SK-N-SH (cell line): Measurements from ENCODE around the gene SHKBP1. TPM values are rescaled to one million over a fixed set of nuclear protein-coding genes. Genes with fewer than 3 reads are reported as not detected.

Experiments used
- CTCF ChIA-PET: fragments of 300-600, 350-600 bp; formaldehyde crosslinking; extraction: SDS; loops from one replicate; lab custom pipeline; 2021; lab: Yijun Ruan, JAX
- POLR2A ChIA-PET: fragments of 350-600 bp; sonication (Branson Sonifier 250); formaldehyde crosslinking; extraction: SDS; loops from one replicate; lab custom pipeline; 2020; ENCODE audit warnings: antibody characterized with exemption, inconsistent platforms; lab: Yijun Ruan, JAX
- DNase-seq: peaks from one replicate; pipeline ENCODE4 v3.0.0; 2012
- H2AFZ ChIP-seq: fragments of 200-600 bp; sonication (generic); 2 replicates; pipeline ENCODE4 v1.8.1; 2016; ENCODE audit warnings: antibody characterized with exemption, mild to moderate bottlenecking, low read depth
- H3F3A ChIP-seq: fragments of 200-600 bp; sonication (generic); replicated peaks from 2 replicates; pipeline ENCODE3; 2016; ENCODE audit warnings: antibody characterized with exemption, mild to moderate bottlenecking; ENCODE audit not compliant: insufficient read depth
- H3K27ac ChIP-seq, 2 experiments: fragments of 200-500 bp in 1 of 2; fragments of 200-600 bp in 1 of 2; sonication (Bioruptor generic) in 1 of 2; sonication (generic), shearing (Covaris generic) in 1 of 2; 2 replicates each; pipeline versions ENCODE4 v1.5.1 to v1.6.1; 2014 to 2016; ENCODE audit warnings: low read depth in 2 of 2, inconsistent platforms in 1 of 2, low read length in 1 of 2, mild to moderate bottlenecking in 1 of 2, mixed read lengths in 1 of 2
- H3K27me3 ChIP-seq: fragments of 200-600 bp; sonication (generic), shearing (Covaris generic); 2 replicates; pipeline ENCODE4 v1.6.1; 2016; ENCODE audit warnings: mixed run types; ENCODE audit not compliant: insufficient read depth
- H3K36me3 ChIP-seq, 2 experiments: fragments of 200-500 bp in 1 of 2; fragments of 200-600 bp in 1 of 2; sonication (Bioruptor generic) in 1 of 2; sonication (generic) in 1 of 2; replicated peaks in 1 of 2; 2 replicates each; pipeline versions ENCODE3 to v1.5.1; 2014 to 2016; ENCODE audit warnings: low read length in 1 of 2, mild to moderate bottlenecking in 1 of 2; ENCODE audit not compliant: insufficient read depth in 2 of 2, control insufficient read depth in 1 of 2
- H3K4me1 ChIP-seq, 2 experiments: fragments of 200-500 bp in 1 of 2; fragments of 200-600 bp in 1 of 2; sonication (Bioruptor generic) in 1 of 2; sonication (generic), shearing (Covaris generic) in 1 of 2; 2 replicates each; pipeline versions ENCODE4 v1.5.1 to v1.6.1; 2014 to 2016; ENCODE audit warnings: low read depth in 1 of 2, low read length in 1 of 2, mixed run types in 1 of 2; ENCODE audit not compliant: insufficient read depth in 2 of 2, control insufficient read depth in 1 of 2
- H3K4me2 ChIP-seq: fragments of 200-600 bp; sonication (generic), shearing (Covaris generic); 2 replicates; pipeline ENCODE4 v1.6.1; 2017; ENCODE audit warnings: mixed run types
- H3K4me3 ChIP-seq, 2 experiments: fragments of 200-500 bp in 1 of 2; fragments of 200-600 bp in 1 of 2; sonication (Bioruptor generic) in 1 of 2; sonication (generic), shearing (Covaris generic) in 1 of 2; 2 replicates each; pipeline versions ENCODE4 v1.5.1 to v1.8.1; 2014 to 2016; ENCODE audit warnings: low read depth in 2 of 2, inconsistent platforms in 1 of 2, low read length in 1 of 2, mild to moderate bottlenecking in 1 of 2, mixed read lengths in 1 of 2, moderate library complexity in 1 of 2
- H3K79me2 ChIP-seq: fragments of 200-600 bp; sonication (generic); 2 replicates; pipeline ENCODE4 v1.8.1; 2017; ENCODE audit warnings: mild to moderate bottlenecking; ENCODE audit not compliant: insufficient read depth
- H3K9ac ChIP-seq: fragments of 200-600 bp; sonication (generic); 2 replicates; pipeline ENCODE4 v1.6.1; 2017; ENCODE audit warnings: mixed run types
- H3K9me2 ChIP-seq: fragments of 200-600 bp; sonication (generic); 2 replicates; pipeline ENCODE4 v1.6.1; 2017; ENCODE audit warnings: mixed run types
- H3K9me3 ChIP-seq: fragments of 200-600 bp; sonication (generic); 2 replicates; pipeline ENCODE4 v1.6.1; 2017; ENCODE audit warnings: mixed run types, mild to moderate bottlenecking, moderate library complexity
- H4K20me1 ChIP-seq: fragments of 200-600 bp; sonication (generic); 2 replicates; pipeline ENCODE4 v1.6.1; 2017; ENCODE audit warnings: mild to moderate bottlenecking, mixed run types; ENCODE audit not compliant: insufficient read depth
- CHD2 ChIP-seq: fragments of 150-350 bp; IDR thresholded peaks from 2 replicates; pipeline ENCODE4 v1.6.1; 2018; ENCODE audit warnings: low read length; ENCODE audit not compliant: partially characterized antibody
- EP300 ChIP-seq, 2 experiments: IDR thresholded peaks; 2 replicates each; pipeline versions ENCODE4 v1.4.0 to v1.6.1; 2012; ENCODE audit warnings: borderline replicate concordance in 1 of 2, low read depth in 1 of 2, low read length in 1 of 2
- FOSL2 ChIP-seq: IDR thresholded peaks from 2 replicates; pipeline ENCODE4 v1.4.0; 2012; ENCODE audit warnings: low read depth, mild to moderate bottlenecking, moderate library complexity, borderline replicate concordance
- FOXJ3 ChIP-seq: sonication (generic); formaldehyde crosslinking; IDR thresholded peaks from 2 replicates; pipeline ENCODE4 v1.5.1; 2020; ENCODE audit warnings: mild to moderate bottlenecking, missing genetic modification reagents
- FOXM1 ChIP-seq: IDR thresholded peaks from 2 replicates; pipeline ENCODE4 v1.4.0; 2012; ENCODE audit warnings: low read depth, mild to moderate bottlenecking
- GABPA ChIP-seq: IDR thresholded peaks from 2 replicates; pipeline ENCODE4 v1.4.0; 2012; ENCODE audit warnings: low read depth, mild to moderate bottlenecking
- IRF3 ChIP-seq: fragments of 150-350 bp; IDR thresholded peaks from 2 replicates; pipeline ENCODE4 v1.6.1; 2016; ENCODE audit warnings: mild to moderate bottlenecking, low read depth, low read length
- MXI1 ChIP-seq: IDR thresholded peaks from 2 replicates; pipeline ENCODE4 v1.6.1; 2012; ENCODE audit warnings: mild to moderate bottlenecking, low read depth, low read length, improper control_type of control experiment
- NFIC ChIP-seq: IDR thresholded peaks from 2 replicates; pipeline ENCODE4 v1.4.0; 2012; ENCODE audit warnings: borderline replicate concordance
- NRF1 ChIP-seq: IDR thresholded peaks from 2 replicates; pipeline ENCODE4 v1.6.1; 2012; ENCODE audit warnings: low read depth, mild to moderate bottlenecking, low read length
- SMC3 ChIP-seq: IDR thresholded peaks from 2 replicates; pipeline ENCODE4 v1.6.1; 2012; ENCODE audit warnings: low read depth, low read length, improper control_type of control experiment
- TAF1 ChIP-seq: IDR thresholded peaks from 2 replicates; pipeline ENCODE4 v1.6.1; 2012; ENCODE audit warnings: low read depth, mild to moderate bottlenecking, low read length, moderate library complexity, borderline replicate concordance
- TCF12 ChIP-seq: IDR thresholded peaks from 2 replicates; pipeline ENCODE4 v1.4.0; 2012
- TEAD4 ChIP-seq: IDR thresholded peaks from 2 replicates; pipeline ENCODE4 v1.4.0; 2012; ENCODE audit warnings: mild to moderate bottlenecking, borderline replicate concordance; ENCODE audit not compliant: insufficient read depth
- USF2 ChIP-seq: fragments of 150-350 bp; IDR thresholded peaks from 2 replicates; pipeline ENCODE4 v1.6.1; 2017; ENCODE audit warnings: antibody characterized with exemption, low read length, low read depth, borderline replicate concordance
- WGBS: methylation state at CpG from one replicate; pipeline ENCODE4 v1.1.6; 2017; ENCODE audit warnings: low lambda C conversion rate; 5-methylcytosine and 5-hydroxymethylcytosine counted together
- polyA plus RNA-seq, 3 experiments: library from polyadenylated mRNA; depleted of rRNA; stranded (reverse); fragments of >200 nt; gene quantifications; 2 replicates each; pipeline ENCODE4 v1.2.3, GENCODE V29; 2012
- TF ChIP-seq, protein P1 (sequence below): IDR thresholded peaks from 2 replicates; pipeline ENCODE4 v1.4.0; 2012; ENCODE audit warnings: low read depth
- TF ChIP-seq, protein P2 (sequence below): IDR thresholded peaks from 2 replicates; pipeline ENCODE4 v1.4.0; 2012; ENCODE audit warnings: low read depth, borderline replicate concordance

SHKBP1 gene
- polyA plus RNA-seq, 1 of the 3 experiments (the other 2 are of a cell fraction) = 62.7 TPM

GRCh38 chr19:40575326-40575725 lies 1.3 kb upstream of the SHKBP1 start (continued):
- TF ChIP-seq IRF3 (no peak), FOXM1 (no peak), SMC3 (no peak), MXI1 (no peak)
- TF ChIP-seq, protein P1, sequence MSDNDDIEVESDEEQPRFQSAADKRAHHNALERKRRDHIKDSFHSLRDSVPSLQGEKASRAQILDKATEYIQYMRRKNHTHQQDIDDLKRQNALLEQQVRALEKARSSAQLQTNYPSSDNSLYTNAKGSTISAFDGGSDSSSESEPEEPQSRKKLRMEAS = no peak

- TF ChIP-seq, protein P2, sequence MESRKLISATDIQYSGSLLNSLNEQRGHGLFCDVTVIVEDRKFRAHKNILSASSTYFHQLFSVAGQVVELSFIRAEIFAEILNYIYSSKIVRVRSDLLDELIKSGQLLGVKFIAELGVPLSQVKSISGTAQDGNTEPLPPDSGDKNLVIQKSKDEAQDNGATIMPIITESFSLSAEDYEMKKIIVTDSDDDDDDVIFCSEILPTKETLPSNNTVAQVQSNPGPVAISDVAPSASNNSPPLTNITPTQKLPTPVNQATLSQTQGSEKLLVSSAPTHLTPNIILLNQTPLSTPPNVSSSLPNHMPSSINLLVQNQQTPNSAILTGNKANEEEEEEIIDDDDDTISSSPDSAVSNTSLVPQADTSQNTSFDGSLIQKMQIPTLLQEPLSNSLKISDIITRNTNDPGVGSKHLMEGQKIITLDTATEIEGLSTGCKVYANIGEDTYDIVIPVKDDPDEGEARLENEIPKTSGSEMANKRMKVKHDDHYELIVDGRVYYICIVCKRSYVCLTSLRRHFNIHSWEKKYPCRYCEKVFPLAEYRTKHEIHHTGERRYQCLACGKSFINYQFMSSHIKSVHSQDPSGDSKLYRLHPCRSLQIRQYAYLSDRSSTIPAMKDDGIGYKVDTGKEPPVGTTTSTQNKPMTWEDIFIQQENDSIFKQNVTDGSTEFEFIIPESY = no peak
- TF ChIP-seq TEAD4 (no peak), TAF1 (no peak), EP300 (IDR thresholded peaks at IDR 0.05; ENCODE audit: borderline replicate concordance in 1 of 2, low read depth in 1 of 2, low read length in 1 of 2) (no peak), FOXM1 (no peak), GABPA (no peak)
- Histone ChIP-seq H3K27ac (no peak overlapping the region), H3F3A (peaks cover 3% of the 10 kb centered on the region), H3K4me3 (peak overlapping the region; percentile 70 to 77; a peak in 3 of 4 replicates), H3K9me2 (no peaks in the 10 kb centered on the region), H4K20me1 (no peaks in the 10 kb centered on the region), H2AFZ (peak overlapping the region; percentile 90), H3K9ac (no peak overlapping the region), H3K9me3 (no peaks in the 10 kb centered on the region), H3K79me2 (no peaks in the 10 kb centered on the region), H3K27me3 (no peaks in the 10 kb centered on the region), H3K36me3 (peaks cover 5 to 17% of the 10 kb centered on the region in 2 experiments), H3K4me1 (peaks cover 4 to 11% of the 10 kb centered on the region in 2 experiments; a peak in 2 of 4 replicates), H3K4me2 (0 out of 2 replicates have a peak overlapping the region, but pooled peaks have one; percentile 92)
- CTCF ChIA-PET = no interaction called here
- POLR2A ChIA-PET = no interaction called here
- 25% methylated on average over 22 of the region's 22 CpGs for WGBS
- no peak for DNase-seq
Measured at GRCh38 chr19:40576151-40576584, 505 bp upstream of the SHKBP1 start.

- Histone ChIP-seq H3K79me2 (no peaks in the 10 kb centered on the region), H3K36me3 (peaks cover 5 to 21% of the 10 kb centered on the region in 2 experiments), H2AFZ (no peak overlapping the region), H3K9ac (no peak overlapping the region), H3K4me2 (no peak overlapping the region), H3K27me3 (no peaks in the 10 kb centered on the region), H3F3A (peaks cover 3% of the 10 kb centered on the region), H3K9me3 (no peaks in the 10 kb centered on the region), H3K9me2 (no peaks in the 10 kb centered on the region), H3K27ac (no peak overlapping the region), H4K20me1 (no peaks in the 10 kb centered on the region), H3K4me1 (peaks cover 4 to 10% of the 10 kb centered on the region in 2 experiments; a peak in 2 of 4 replicates), H3K4me3 (no peak overlapping the region)
- ChIA-PET POLR2A (interaction anchor here (0.9 kb wide), 1 partner anchor 32 kb away, joined by 3 read pairs; no protein-coding TSS in a partner anchor), CTCF (interaction anchor here (1.0 to 1.8 kb wide), 6 partner anchors 19 to 56 kb away, joined by 3 to 11 read pairs (median 4); no protein-coding TSS in a partner anchor)
- WGBS = 82% methylated on average over 12 of the region's 12 CpGs
- DNase-seq = peak; percentile 60
- TF ChIP-seq IRF3 = no peak
- no peak for TF ChIP-seq FOXJ3 (CRISPR knock-in tag)
- TF ChIP-seq USF2 = no peak
- no peak for TF ChIP-seq NFIC
- TF ChIP-seq TCF12 = no peak
- no peak for TF ChIP-seq NRF1
- TF ChIP-seq, protein P2 = no peak
- TF ChIP-seq CHD2 = no peak
- no peak for TF ChIP-seq FOXM1
- TF ChIP-seq FOSL2 = no peak
Measured at GRCh38 chr19:40578442-40578908, 1.8 kb downstream of the SHKBP1 start.
